ENCODE data around the gene PPP2CA. TPM values are rescaled to one million over a fixed set of nuclear protein-coding genes. Genes with fewer than 3 reads are reported as not detected.
"Not testable (repeated sequence)": the region's sequence is repeated elsewhere in the genome, so short reads cannot be mapped to it uniquely, and the experiment has no call there.

PPP2CA gene
- total and polyA plus RNA-seq, 2 of the 13 experiments (the other 11 are each of a cell fraction or from before 2014, with no cell fraction given): 82.4 to 171 TPM

DNA sequence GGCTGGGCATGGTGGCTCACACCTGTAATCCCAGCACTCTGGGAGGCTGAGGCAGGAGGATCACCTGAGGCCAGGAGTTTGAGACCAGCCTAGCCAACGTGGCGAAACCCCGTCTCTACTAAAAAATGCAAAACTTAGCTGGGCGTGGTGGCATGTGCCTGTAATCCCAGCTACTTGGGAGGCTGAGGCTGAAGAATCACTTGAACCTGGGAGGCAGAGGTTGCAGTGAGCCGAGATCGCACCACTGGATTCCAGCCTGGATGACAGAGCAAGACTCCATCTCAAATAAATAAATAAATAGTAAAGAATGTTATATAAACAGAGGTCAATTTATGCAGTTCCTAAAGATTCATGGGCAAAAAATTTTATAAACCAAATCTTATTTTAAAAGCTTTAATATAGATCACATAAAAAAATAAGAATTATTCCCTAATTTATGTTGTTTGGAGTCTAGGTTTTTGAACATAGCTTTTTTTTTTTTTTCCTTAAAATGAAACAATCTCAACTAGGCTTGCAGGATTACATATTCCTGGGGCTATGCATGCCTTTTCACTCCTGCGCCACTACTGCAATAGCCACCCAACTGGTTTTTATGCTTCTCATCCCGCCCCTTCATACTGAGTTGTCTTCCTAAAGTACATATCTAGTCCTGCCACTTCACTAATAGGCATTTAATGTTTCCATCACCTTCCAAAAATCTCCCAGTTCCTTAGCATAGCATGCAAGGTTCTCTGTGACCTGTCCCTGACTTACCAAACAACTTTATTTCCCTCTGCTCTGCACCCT, 27.7 kb upstream of the PPP2CA start:
- FAIRE-seq; in situ Hi-C loops (cut with HindIII; ENCODE audit: extremely low pct_ligation_motif_present, low pct_unique_long_range_greater_than_20kb); CTCF ChIA-PET (ENCODE audit: low intra/inter-chr PET ratio, low total read pairs); BruUV-seq (replicated peaks); intact Hi-C loops (cut with micrococcal nuclease; ENCODE audit: unreplicated experiment); H4K20me1 ChIP-seq (ENCODE audit: insufficient read depth, low read length); H3K27me3 ChIP-seq (ENCODE audit: control insufficient read depth in 1 of 2, insufficient read depth in 2 of 2, low read length in 2 of 2); H3K4me2 ChIP-seq (ENCODE audit: low read depth, low read length); H3K36me3 ChIP-seq (replicated peaks in 1 of 2; ENCODE audit: control insufficient read depth in 1 of 2, insufficient read depth in 2 of 2, low read length in 2 of 2); H3K79me2 ChIP-seq (ENCODE audit: insufficient read depth, low read length); ATAC-seq; H3K9me3 ChIP-seq (ENCODE audit: low read length); DNase-seq (ENCODE audit: low spot score); POLR2A ChIA-PET; H3K9ac ChIP-seq (ENCODE audit: insufficient read depth, low read depth, low read length); H2AFZ ChIP-seq (ENCODE audit: low read length); H3K27ac ChIP-seq (ENCODE audit: extremely low read length, insufficient read depth, low read length); H3K4me3 ChIP-seq (replicated peaks in 1 of 3; ENCODE audit: insufficient read depth in 1 of 3, low read depth in 2 of 3, low read length in 3 of 3): not testable (repeated sequence)
- 80% methylated on average over 8 of the region's 8 CpGs for WGBS (ENCODE audit: low lambda C conversion rate)
- peaks cover 21% of the 10 kb centered on the region for H3K4me1 ChIP-seq (ENCODE audit: insufficient read depth, low read length)

DNA sequence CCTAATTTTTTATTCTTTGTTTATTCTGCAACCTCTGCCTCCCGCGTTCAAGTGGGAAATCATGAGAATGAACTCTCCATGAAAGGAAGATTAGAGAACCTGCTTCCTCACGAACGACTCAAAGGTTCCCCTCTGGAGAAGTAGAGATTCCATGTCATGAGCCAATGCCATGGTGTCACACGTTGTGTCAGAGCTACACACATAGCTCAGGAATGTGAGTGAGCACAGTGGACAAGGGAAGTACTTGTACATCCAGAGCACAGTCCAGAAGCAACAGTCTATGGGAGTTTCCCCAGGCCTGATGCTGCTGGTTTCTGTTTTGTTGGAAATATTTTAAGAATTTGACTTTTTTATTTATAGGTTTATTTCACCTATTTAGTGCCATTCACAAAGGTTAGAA, 26.8 kb upstream of the PPP2CA start:
- ChIA-PET POLR2A (interaction anchor here (1.0 kb wide), 2 partner anchors 27 to 75 kb away, joined by 4 read pairs; partner anchors contain the start of gene PPP2CA), CTCF (ENCODE audit: low intra/inter-chr PET ratio, low total read pairs) (no interaction called here)
- DNase-seq (ENCODE audit: low spot score) (peak; percentile 79), FAIRE-seq (no peak), ATAC-seq (peak; percentile 90)
- Histone ChIP-seq H3K79me2 (ENCODE audit: insufficient read depth, low read length) (no peaks in the 10 kb centered on the region), H3K4me2 (ENCODE audit: low read depth, low read length) (peak overlapping the region; percentile 9; the same call in 1 of the 2 replicates), H3K9me3 (ENCODE audit: low read length) (no peaks in the 10 kb centered on the region), H3K27ac (ENCODE audit: extremely low read length, insufficient read depth, low read length) (no peak overlapping the region), H3K4me1 (ENCODE audit: insufficient read depth, low read length) (peaks cover 24% of the 10 kb centered on the region), H3K36me3 (replicated peaks in 1 of 2; ENCODE audit: control insufficient read depth in 1 of 2, insufficient read depth in 2 of 2, low read length in 2 of 2) (no peaks in the 10 kb centered on the region), H4K20me1 (ENCODE audit: insufficient read depth, low read length) (no peaks in the 10 kb centered on the region), H3K27me3 (ENCODE audit: control insufficient read depth in 1 of 2, insufficient read depth in 2 of 2, low read length in 2 of 2) (no peaks in the 10 kb centered on the region), H3K9ac (ENCODE audit: insufficient read depth, low read depth, low read length) (no peak overlapping the region), H2AFZ (ENCODE audit: low read length) (no peak overlapping the region), H3K4me3 (replicated peaks in 1 of 3; ENCODE audit: insufficient read depth in 1 of 3, low read depth in 2 of 3, low read length in 3 of 3) (no peak overlapping the region)
- intact Hi-C loops (cut with micrococcal nuclease; ENCODE audit: unreplicated experiment): no loop called here
- in situ Hi-C loops (cut with HindIII; ENCODE audit: extremely low pct_ligation_motif_present, low pct_unique_long_range_greater_than_20kb): no loop called here
- BruUV-seq (replicated peaks): no TSS peak
- 4% methylated on average over 5 of the region's 5 CpGs for WGBS (ENCODE audit: low lambda C conversion rate)
- TF ChIP-seq ZBTB21 (CRISPR knock-in tag; IDR thresholded peaks at IDR 0.05) (peak; percentile 75; the same call in 1 of the 2 replicates), MAFF (IDR thresholded peaks at IDR 0.05; ENCODE audit: low read depth, low read length) (0 out of 2 replicates have a peak, but pooled peaks have one; percentile 7), ZSCAN21 (CRISPR knock-in tag; IDR thresholded peaks at IDR 0.05; ENCODE audit: borderline replicate concordance) (peak; percentile 42; the same call in 1 of the 2 replicates), ZNF816 (CRISPR knock-in tag; IDR thresholded peaks at IDR 0.05; ENCODE audit: borderline replicate concordance) (no peak), FOSL2 (CRISPR knock-in tag; IDR thresholded peaks at IDR 0.05) (peak; percentile 84), CEBPB (IDR thresholded peaks at IDR 0.05; ENCODE audit: borderline replicate concordance, low read depth, low read length) (peak; percentile 59; the same call in 1 of the 2 replicates), FOXA1 (IDR thresholded peaks at IDR 0.05) (no peak), FOXA1 (CRISPR knock-in tag; IDR thresholded peaks at IDR 0.05) (no peak), NCOR1 (IDR thresholded peaks at IDR 0.05; ENCODE audit: borderline replicate concordance, low read length) (no peak), ADNP (CRISPR knock-in tag; IDR thresholded peaks at IDR 0.05) (no peak), CREB1 (IDR thresholded peaks at IDR 0.05) (peak; percentile 63), CREB1 (CRISPR knock-in tag; IDR thresholded peaks at IDR 0.05) (no peak), TEAD3 (CRISPR knock-in tag; optimal IDR thresholded peaks at IDR 0.05; ENCODE audit: borderline replicate concordance) (peak; percentile 94)
- TF ChIP-seq, protein P1, sequence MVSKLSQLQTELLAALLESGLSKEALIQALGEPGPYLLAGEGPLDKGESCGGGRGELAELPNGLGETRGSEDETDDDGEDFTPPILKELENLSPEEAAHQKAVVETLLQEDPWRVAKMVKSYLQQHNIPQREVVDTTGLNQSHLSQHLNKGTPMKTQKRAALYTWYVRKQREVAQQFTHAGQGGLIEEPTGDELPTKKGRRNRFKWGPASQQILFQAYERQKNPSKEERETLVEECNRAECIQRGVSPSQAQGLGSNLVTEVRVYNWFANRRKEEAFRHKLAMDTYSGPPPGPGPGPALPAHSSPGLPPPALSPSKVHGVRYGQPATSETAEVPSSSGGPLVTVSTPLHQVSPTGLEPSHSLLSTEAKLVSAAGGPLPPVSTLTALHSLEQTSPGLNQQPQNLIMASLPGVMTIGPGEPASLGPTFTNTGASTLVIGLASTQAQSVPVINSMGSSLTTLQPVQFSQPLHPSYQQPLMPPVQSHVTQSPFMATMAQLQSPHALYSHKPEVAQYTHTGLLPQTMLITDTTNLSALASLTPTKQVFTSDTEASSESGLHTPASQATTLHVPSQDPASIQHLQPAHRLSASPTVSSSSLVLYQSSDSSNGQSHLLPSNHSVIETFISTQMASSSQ (IDR thresholded peaks at IDR 0.05; ENCODE audit: low read depth): no peak
- TF ChIP-seq, protein P1 (CRISPR knock-in tag; IDR thresholded peaks at IDR 0.05; ENCODE audit: borderline replicate concordance): no peak

All from HepG2 (cell line).